DMS114 treated with DMSO at 0.1 percent for 48 hours (cell line): Measurements from ENCODE around the gene CAPN12.
"Not testable (repeated sequence)": the region's sequence is repeated elsewhere in the genome, so short reads cannot be mapped to it uniquely, and the experiment has no call there.

Experiments
- DNase-seq: peaks from one replicate; lab custom pipeline; 2025; ENCODE audit not compliant: unreplicated experiment; lab: John Stamatoyannopoulos, UW

The CAPN12 gene

GRCh38 chr19:38770949-38771275 is 26.6 kb upstream of the CAPN12 start:
- DNase-seq: not testable (repeated sequence)

- not testable (repeated sequence) for DNase-seq
Observed at GRCh38 chr19:38770228-38770948, 26.1 kb upstream of the CAPN12 start.

GRCh38 chr19:38769635-38770211 is 25.4 kb upstream of the CAPN12 start:
- DNase-seq: no peak

DNA sequence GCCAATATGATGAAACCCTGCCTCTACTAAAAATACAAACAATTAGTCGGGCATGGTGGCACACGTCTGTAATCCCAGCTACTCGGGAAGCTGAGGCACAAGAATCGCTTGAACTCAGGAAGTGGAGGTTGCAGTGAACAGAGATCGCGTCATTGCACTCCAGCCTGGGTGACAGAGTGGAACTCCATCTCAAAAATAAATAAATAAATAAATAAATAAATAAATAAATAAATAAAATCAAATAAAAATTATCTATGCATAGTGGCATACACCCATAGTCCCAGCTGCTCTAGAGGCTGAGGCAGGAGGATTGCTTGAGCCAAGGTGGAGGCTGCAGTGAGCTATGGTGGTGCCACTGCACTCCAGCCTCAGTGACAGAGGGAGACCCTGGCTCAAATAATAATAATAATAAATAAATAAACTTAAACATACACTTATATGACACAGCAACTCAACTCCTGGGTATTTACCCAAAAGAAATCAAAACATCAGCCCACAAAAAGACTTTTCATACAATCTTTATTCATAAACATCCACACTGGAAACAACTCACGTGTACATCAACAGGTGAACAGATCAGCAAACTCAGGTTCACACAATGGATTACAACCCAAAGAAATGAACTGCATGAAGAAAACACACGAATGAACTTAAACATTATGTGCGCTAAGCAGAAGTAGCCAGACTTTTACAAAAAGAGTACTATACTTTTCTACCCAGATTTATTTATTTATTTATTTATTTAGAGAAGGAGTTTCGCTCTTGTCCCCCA is 22.2 kb upstream of the CAPN12 start:
- DNase-seq: no peak

DNA sequence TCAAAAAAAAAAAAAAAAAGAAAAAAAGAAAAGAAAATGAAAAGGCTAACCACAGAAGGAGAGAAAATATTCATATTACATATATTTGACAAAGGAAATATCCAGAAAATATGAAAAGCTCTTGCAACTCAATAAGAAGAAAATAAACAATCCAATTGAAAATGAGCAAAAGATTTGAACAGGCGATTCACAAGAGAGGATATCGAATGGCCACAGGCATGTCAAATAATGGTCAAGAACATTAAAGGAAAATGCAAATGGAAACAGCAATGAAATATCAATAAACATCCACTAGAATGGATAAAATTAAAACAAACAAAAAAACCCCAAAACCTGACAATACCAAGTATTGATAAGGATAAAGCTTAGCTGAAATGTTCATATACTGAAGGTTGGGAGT is 20.9 kb upstream of the CAPN12 start:
- no peak for DNase-seq

DNA sequence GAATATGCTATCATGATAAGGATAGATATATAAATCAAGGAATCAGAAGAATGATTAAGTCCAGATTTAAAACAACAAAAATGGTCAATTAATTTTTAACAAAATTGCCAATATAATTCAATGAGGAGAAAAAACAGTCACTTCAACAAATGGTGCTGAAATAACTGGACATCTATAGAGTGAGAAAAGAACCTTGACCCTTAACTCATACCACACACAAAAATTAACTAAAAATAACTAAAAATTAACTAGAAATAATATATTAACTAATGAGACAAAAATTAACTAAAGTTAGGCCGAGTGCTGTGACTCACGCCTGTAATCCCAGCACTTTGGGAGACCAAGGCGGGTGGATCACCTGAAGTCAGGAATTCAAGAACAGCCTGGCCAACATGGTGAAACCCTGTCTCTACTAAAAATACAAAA is 19.5 kb upstream of the CAPN12 start:
- no peak for DNase-seq

GRCh38 chr19:38761884-38762389 is 17.7 kb upstream of the CAPN12 start:
- not testable (repeated sequence) for DNase-seq

GRCh38 chr19:38760805-38761517 is 16.7 kb upstream of the CAPN12 start:
- not testable (repeated sequence) for DNase-seq

GRCh38 chr19:38759590-38760003 is 15.3 kb upstream of the CAPN12 start:
- DNase-seq: no peak

DNA sequence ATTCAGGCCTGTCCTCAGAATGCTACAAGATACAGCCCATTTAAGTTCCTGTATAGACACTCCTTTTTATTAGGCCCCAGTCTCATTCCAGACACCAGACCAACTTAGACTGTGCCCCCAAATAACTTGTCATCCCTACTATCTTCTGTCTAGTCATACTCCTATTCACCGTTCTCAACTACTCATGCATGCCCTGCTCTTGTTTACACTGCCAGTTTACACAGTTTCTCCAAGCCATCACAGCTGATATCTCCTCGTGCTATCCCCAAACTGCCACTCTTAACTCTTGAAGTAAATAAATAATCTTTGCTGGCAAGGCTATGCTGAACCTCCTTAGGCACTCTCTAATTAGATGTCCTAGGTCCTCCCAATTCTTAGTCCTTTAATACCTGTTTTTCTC is 9.9 kb upstream of the CAPN12 start:
- not testable (repeated sequence) for DNase-seq

DNA sequence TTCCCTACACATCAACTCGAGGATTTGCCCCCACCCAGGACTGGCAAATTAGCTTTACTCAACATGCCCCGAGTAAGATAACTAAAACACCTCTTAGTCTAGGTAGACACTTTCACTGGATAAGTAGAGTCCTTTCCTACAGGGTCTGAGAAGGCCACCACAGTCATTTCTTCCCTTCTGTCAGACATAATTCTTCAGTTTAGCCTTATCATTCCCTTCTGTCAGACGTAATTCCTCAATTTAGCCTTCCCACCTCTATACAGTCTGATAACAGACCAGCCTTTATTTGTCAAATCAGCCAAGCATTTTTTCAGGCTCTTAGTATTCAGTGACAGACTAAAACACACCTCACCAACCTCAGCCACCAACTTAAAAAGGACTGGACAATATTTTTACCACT is 9.5 kb upstream of the CAPN12 start:
- not testable (repeated sequence) for DNase-seq

DNA sequence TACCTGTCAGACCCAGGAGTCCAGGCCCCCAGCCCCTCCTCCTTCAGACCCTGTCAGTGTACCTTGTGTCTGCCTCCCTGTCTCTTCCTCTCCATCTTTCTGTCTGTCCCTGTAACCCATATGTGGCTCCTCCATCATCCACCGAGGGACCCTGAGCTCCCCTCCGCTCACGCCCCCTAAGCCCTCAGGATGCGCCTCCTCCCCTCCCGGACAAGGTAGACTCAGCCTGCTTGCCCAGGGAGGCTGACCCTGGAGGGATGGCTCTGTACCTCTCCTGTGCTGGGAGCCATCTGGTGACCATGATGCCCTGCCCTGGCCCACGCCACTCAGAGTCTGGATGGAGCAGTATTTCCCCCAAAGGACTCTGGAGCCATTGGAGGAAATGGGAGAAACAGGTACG is 1.0 kb upstream of the CAPN12 start:
- DNase-seq: no peak

- no peak for DNase-seq
Observed at GRCh38 chr19:38744874-38745273, 600 bp upstream of the CAPN12 start.

DNA sequence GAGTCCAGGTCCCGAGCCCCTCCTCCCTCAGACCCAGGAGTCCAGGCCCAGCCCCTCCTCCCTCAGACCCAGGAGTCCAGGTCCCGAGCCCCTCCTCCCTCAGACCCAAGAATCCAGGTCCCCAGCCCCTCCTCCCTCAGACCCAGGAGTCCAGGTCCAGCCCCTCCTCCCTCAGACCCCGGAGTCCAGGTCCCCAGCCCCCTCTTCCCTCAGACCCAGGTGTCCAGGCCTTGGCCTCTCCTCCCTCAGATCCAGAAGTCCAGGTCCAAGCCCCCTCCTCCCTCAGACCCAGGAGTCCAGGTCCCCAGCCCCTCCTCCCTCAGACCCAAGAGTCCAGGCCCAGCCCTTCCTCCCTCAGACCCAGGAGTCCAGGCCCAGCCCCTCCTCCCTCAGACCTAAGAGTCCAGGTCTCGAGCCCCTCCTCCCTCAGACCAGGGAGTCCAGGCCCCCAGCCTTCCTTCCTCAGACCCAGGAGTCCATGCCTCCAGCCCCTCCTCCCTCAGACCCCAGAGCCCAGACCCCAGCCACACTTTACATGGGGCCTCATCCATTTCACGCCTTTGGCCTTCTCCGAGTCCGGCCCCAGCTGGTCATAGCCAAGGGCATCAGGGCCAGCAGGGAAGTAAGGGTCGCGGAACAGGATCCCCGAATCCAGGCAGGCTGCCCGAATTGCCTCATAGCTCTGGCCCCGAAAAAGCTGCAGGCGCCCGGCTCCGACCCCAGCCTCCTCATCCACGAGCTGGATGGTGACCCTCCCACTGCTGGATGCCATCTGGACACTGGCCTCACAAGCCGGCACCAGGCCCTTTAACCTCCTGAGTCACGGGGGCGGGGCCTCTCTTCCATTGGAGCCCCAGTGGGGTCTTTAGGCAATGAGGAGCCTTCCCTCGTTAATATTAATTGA is 628 bp downstream of the CAPN12 start:
- DNase-seq: no peak

GRCh38 chr19:38742906-38743305 is 1.4 kb downstream of the CAPN12 start:
- no peak for DNase-seq

GRCh38 chr19:38742296-38742695 is 2.0 kb downstream of the CAPN12 start:
- no peak for DNase-seq

DNA sequence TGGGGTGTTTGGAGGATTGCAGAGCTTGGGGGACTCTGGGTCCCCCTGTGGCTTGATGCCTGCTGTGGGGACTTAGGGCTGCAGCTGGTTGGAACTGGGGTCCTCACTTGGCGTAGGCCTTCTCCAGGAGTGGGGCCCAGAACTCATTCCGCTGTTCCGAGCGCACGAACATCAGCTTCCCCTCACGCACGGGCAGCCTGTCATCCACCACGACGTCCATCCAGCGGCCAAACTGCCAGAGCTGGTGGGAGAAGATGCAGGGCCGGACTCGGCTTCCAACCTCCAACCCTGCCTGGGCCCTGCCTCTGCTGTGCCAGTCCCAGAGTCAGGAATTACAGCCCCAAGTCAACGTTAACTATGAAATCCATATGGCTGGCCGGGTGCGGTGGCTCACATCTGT is 2.6 kb downstream of the CAPN12 start:
- no peak for DNase-seq

DNA sequence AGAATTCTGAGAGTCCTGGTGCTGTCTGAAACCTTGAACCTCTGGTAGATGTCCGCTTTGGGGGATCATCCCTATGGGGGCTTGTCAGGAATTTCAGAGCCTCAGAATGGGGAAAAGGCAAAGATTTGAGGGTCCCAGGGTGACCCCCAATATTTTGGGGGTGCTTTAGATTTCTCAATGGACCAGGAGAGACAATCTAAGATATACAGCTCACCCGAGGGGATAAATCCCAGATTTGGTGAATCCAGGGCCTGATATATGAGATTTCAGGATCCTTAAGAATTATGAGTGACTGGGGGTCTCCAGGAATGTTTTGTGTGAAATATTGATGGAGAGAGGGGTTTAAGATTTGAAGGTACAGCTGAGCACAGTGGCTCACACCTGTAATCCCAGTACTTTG is 3.3 kb downstream of the CAPN12 start:
- DNase-seq: no peak

GRCh38 chr19:38740257-38740592 is 4.0 kb downstream of the CAPN12 start:
- no peak for DNase-seq

- DNase-seq: no peak
Observed at GRCh38 chr19:38739440-38740256, 4.6 kb downstream of the CAPN12 start.
